GM19467 (cell line): Measurements from ENCODE around the gene HS3ST5.
"Not testable (repeated sequence)": the region's sequence is repeated elsewhere in the genome, so short reads cannot be mapped to it uniquely, and the experiment has no call there.

Experiments used
- ATAC-seq: cut with Tn5 transposase; IDR thresholded peaks from one replicate; pipeline ENCODE4 v1.9.1; 2021; ENCODE audit warnings: mild to moderate bottlenecking, moderate library complexity; ENCODE audit not compliant: unreplicated experiment

The HS3ST5 gene

DNA sequence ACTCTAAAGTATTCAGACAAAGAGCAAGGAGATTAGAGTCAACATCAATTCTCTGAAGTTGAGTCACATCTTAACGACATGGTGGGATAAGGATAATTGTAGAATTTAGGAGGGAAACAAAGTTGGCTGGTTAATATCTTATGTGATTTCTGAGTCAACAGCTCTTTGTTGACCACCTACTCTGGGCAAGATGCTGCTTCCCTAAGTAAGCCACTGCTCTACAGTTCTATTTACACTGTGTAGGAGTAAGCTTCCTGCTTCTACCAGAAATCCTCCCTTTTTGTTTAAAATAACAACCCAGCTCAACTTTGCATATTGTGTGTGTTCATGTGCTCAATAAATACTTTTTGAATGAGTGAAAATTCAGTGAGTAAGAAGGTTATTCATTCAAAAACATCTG, 3.1 kb downstream of the HS3ST5 start:
- no peak for ATAC-seq

DNA sequence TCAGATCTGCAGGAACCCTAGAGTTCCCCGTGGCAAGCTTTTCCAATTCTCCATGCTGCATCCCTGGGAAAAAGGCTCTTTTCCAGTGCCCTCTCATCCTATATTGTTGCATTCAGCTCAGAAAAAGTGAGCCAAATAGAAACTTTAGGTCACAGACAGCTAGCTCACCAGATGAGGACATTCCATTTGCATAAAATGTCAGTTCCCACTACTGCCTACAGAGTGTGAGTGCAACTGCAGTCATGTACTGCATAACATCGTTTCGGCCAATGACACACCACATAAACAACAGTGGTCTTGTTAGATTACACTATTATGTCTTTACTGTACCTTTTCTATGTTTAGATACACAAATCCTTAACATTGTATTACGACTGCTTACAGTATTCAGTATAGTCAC, 8.6 kb downstream of the HS3ST5 start:
- ATAC-seq: no peak

GRCh38 chr6:114327074-114327473, 15.7 kb downstream of the HS3ST5 start:
- ATAC-seq: no peak

- ATAC-seq: no peak
These were observed 19.0 kb downstream of the HS3ST5 start for GRCh38 chr6:114323784-114324183.

- ATAC-seq: no peak
These were observed 23.1 kb downstream of the HS3ST5 start for GRCh38 chr6:114319749-114320148.

DNA sequence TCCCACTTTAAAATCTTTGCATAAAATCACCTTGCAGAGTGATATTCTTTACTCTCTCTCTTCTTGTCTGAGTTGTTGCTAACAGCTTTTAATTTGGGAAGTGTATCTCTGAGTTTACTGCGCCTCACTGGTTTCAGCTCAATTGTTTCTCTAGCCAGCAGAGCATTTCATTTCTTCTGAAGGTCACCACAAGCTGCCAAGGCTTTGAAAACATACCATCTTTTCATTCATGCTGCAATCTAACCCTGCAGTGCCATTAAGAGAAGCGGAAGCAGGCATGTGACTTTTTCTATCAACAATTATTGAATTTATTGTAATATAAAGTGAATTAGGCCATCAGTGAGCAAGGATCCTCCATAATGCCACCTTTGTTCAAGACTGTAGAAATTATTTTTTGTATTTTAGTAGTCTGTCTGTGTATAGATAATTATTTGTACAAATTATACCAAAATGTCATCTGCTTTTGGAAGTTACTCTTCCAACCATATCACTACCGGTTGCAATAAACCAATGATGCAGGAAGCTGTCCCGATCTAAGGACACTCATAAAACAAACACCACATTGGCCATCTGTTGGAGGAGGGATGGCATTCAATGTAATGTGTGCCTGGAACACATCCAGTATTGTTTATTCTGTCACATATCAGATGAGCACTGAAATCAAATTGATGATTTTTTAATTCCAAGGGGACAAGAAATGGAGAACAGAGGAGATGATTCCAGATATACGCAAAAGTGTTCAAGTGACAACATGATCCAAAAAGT, 26.8 kb downstream of the HS3ST5 start:
- ATAC-seq: no peak

GRCh38 chr6:114313816-114314215, 29.0 kb downstream of the HS3ST5 start:
- ATAC-seq: not testable (repeated sequence)

DNA sequence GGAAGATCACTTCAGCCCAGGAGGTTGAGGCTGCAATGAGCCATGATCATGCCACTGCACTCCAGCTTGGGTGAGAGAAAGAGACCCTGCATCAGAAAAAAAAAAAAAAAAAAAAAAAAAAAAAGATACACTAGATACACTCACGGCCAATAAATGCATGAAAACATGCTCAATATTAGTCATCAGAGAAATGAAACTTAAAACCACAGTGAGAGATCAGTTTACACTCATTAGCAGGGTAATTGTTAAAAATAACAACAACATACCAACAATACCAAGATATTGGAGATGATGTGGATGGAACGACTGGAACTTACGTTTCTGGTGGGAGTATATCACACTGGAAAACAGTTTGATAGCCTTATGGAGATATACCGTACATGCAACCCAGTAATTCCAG, 29.9 kb downstream of the HS3ST5 start:
- ATAC-seq: no peak

DNA sequence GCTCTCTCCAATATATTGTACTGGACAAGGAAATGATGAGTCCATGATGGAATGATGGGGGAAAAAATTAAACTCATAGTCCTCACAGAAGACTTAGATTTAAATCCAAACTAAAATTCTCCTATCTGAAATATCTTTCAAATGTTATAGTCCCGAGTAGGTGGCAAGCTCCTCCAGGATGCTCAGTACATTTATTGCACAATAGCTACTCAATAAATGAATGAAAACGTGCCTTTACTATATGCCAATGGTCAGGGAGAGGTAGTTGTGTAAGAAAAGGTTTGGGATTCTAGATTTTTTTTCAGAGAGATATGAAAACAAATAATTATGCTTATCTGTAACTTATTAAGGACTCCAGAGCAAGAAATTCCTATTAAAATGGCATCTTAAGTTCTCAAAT, 32.8 kb downstream of the HS3ST5 start:
- ATAC-seq: no peak

DNA sequence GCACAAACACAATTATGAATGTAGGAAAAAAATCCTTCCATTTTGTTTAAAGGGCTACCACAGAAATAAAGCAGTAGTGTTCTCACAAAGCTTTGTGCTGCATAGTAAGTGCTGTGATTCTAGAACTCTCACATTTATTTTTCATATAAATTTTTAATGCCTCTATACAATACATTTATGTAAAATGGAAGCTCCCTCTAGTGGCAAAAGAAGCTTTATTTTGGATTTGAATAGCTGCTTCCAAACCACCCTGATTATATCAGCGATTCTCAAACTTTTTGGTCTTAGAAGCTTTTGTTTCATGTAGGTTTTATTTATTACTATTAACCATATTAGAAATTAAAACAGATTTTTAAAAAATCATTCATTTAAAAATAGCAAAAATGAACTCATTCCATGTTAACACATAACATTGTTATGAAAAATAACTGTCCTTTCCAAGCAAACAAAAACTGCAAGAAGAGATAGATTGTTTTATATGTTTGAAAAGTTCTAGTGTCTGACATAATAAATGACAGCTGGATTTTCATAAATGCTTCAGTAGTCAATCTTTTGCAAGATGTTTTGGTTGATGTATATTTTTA, 38.4 kb downstream of the HS3ST5 start:
- no peak for ATAC-seq

GRCh38 chr6:114301596-114302219, 41.1 kb downstream of the HS3ST5 start:
- ATAC-seq: no peak

- ATAC-seq: no peak
These were observed 45.7 kb downstream of the HS3ST5 start for GRCh38 chr6:114297135-114297534.

- ATAC-seq: no peak
These were observed 50.4 kb downstream of the HS3ST5 start for GRCh38 chr6:114292431-114292830.

DNA sequence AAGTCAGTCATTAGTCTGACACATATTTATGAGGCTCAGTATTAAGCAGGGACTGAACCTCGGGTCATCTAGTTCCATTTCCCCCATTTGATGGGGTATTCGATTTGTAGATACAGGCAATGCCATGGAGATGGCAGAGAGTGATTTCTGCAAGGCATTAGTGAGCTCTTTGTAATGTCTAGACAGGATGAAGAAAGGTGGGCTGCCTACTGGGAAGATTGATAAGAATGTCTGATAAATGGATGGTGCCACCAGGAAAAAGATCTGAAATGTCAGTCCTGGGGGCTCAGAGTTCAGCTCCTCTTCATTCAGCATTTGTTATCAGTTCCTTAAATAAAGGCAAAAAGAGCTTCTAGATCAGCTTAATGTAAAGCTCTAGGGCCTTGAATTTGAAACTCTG, 51.4 kb downstream of the HS3ST5 start:
- no peak for ATAC-seq

DNA sequence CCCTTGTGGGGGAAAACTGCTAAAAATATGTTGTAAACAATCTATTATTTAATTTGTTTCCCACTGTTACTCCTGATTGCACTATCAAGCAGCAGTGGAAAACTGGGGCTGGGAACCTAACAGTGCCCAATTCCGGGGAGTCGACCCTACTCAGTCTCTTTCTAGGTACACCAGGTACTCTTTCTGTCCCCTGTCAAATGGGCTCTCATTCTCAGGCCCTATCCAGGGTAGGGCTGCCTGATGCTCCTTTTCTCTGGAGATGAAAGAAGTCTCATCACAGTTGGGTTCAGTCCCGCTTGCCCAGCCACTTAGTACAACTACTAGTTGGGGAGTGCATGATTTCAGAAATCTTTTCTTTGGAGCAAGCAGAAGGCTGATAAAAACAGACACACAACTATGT, 52.0 kb downstream of the HS3ST5 start:
- no peak for ATAC-seq

- ATAC-seq: no peak
These were observed 53.9 kb downstream of the HS3ST5 start for GRCh38 chr6:114288701-114289495.

DNA sequence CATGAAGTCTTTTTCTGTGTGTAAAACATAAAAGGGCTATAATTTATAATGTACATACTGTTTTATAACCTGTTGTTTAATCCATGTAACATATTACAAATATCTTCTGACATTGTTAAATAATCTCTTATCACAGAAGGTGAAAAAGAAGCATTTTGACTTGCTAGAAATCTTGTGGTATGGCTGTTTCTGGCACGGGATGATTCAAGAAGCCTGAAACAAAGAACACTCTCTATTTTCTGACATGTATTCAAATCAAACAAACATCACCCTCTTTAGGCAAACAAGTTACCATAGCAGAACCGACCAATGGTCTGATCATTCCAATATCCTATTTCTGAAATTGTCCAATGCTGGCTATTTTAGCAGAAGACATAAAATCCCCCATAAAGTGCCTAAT, 55.4 kb downstream of the HS3ST5 start:
- ATAC-seq: no peak

DNA sequence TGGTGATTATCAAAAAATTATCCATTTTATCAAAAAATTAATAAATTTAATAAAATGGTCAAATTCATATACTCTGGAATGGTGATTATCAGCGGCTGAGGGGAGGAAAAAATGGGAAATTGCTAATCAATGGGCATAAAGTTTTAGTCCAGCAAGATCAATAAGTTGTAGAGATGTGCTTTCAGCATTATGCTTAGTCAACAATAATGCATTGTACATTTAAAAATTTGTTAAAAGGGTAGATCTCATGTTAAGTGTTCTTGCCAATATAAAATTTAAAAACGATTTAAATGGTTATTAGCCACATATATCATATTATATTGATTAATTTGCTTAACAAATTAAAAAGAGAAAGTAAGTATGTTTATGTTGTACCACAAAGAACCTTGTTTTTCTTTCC, 56.6 kb downstream of the HS3ST5 start:
- no peak for ATAC-seq

GRCh38 chr6:114284281-114284680, 58.5 kb downstream of the HS3ST5 start:
- no peak for ATAC-seq

DNA sequence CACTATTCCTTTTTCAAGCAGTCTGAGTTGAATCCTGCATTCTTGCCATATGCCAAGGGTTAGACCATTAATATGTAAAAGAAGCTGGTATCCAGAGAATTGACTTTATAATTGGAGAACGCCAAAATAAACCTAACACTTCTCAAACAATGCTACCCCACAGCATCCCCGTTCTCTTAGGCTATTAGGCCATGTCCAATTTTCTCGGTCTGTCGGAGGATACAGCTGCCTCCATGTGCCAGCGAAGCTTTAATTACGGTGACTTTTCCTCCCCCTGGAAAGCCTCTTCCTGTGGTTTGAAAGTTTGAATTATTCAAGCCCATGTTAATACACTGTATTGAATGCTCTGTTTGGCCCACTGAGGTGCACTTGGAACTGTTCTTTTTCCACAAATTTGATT, 60.5 kb downstream of the HS3ST5 start:
- ATAC-seq: no peak

GRCh38 chr6:114281496-114281895, 61.3 kb downstream of the HS3ST5 start:
- ATAC-seq: no peak
